Daoy (cell line): ENCODE data around the gene C4orf50. TPM values are rescaled to one million over a fixed set of nuclear protein-coding genes. Genes with fewer than 3 reads are reported as not detected.

ENCODE experiments used
- DNase-seq: peaks from one replicate; pipeline ENCODE4 v3.0.0-alpha.2; 2015; ENCODE audit warnings: low read depth
- total RNA-seq: library from RNA; depleted of rRNA; stranded (reverse); fragments of >200 nt; shearing (Covaris generic); gene quantifications from 2 replicates; pipeline ENCODE4 v1.2.3, GENCODE V29; 2014

The C4orf50 gene
- total RNA-seq, 1 experiment from 2014 or later, result not detected

GRCh38 chr4:5891563-5892322, 126.5 kb downstream of the C4orf50 start:
- DNase-seq, result no peak

- peak; percentile 84 for DNase-seq
Observed at GRCh38 chr4:5890063-5890727, 128.0 kb downstream of the C4orf50 start.

- DNase-seq, result no peak
Observed at GRCh38 chr4:5889002-5889696, 129.1 kb downstream of the C4orf50 start.

- DNase-seq, result peak; percentile 58
Observed at GRCh38 chr4:5888222-5889001, 129.8 kb downstream of the C4orf50 start.

GRCh38 chr4:5887361-5888221, 130.6 kb downstream of the C4orf50 start:
- peak; percentile 39 for DNase-seq

GRCh38 chr4:5887011-5887360, 131.2 kb downstream of the C4orf50 start:
- no peak for DNase-seq

GRCh38 chr4:5885733-5886132, 132.5 kb downstream of the C4orf50 start:
- no peak for DNase-seq

GRCh38 chr4:5884796-5885195, 133.4 kb downstream of the C4orf50 start:
- DNase-seq, result no peak

GRCh38 chr4:5883916-5884315, 134.3 kb downstream of the C4orf50 start:
- no peak for DNase-seq

GRCh38 chr4:5882947-5883346, 135.3 kb downstream of the C4orf50 start:
- no peak for DNase-seq

GRCh38 chr4:5881340-5881739, 136.9 kb downstream of the C4orf50 start:
- no peak for DNase-seq

GRCh38 chr4:5878359-5878758, 139.9 kb downstream of the C4orf50 start:
- DNase-seq, result no peak

- no peak for DNase-seq
Observed at GRCh38 chr4:5877392-5877791, 140.8 kb downstream of the C4orf50 start.

- DNase-seq, result peak; percentile 37
Observed at GRCh38 chr4:5874811-5875449, 143.3 kb downstream of the C4orf50 start.

GRCh38 chr4:5870701-5871100, 147.5 kb downstream of the C4orf50 start:
- DNase-seq, result peak; percentile 54

- DNase-seq, result no peak
Observed at GRCh38 chr4:5869966-5870619, 148.1 kb downstream of the C4orf50 start.

GRCh38 chr4:5867866-5868265, 150.4 kb downstream of the C4orf50 start:
- no peak for DNase-seq

- no peak for DNase-seq
Observed at GRCh38 chr4:5866841-5867813, 151.1 kb downstream of the C4orf50 start.
